HepG2 (cell line): ENCODE results near the gene CBLC. TPM values are rescaled to one million over a fixed set of nuclear protein-coding genes. Genes with fewer than 3 reads are reported as not detected.

ENCODE experiments used
- ARNT ChIP-seq: fragments of 450-650 bp; IDR thresholded peaks from 2 replicates; pipeline ENCODE4 v1.6.1; 2017
- HES4 ChIP-seq: sonication (generic); formaldehyde crosslinking; IDR thresholded peaks from 2 replicates; pipeline ENCODE4 v1.9.0; 2021; ENCODE audit warnings: mild to moderate bottlenecking, missing genetic modification reagents, borderline replicate concordance
- KLF6 ChIP-seq: IDR thresholded peaks from 2 replicates; pipeline ENCODE4 v1.8.0; 2016; ENCODE audit warnings: missing biosample characterization, missing genetic modification reagents
- MLLT10 ChIP-seq: sonication (generic); formaldehyde crosslinking; IDR thresholded peaks from 2 replicates; pipeline ENCODE4 v1.4.0; 2020; ENCODE audit warnings: missing genetic modification reagents
- NCOA5 ChIP-seq: sonication (generic); formaldehyde crosslinking; IDR thresholded peaks from 2 replicates; pipeline ENCODE4 v1.4.0; 2020; ENCODE audit warnings: missing genetic modification reagents
- NFE2L1 ChIP-seq: sonication (generic); formaldehyde crosslinking; IDR thresholded peaks from 2 replicates; pipeline ENCODE4 v1.4.0; 2020; ENCODE audit warnings: missing genetic modification reagents, mild to moderate bottlenecking, borderline replicate concordance
- TP53 ChIP-seq: sonication (generic); formaldehyde crosslinking; conservative IDR thresholded peaks from 2 replicates; pipeline ENCODE4 v1.4.0; 2020; ENCODE audit warnings: missing genetic modification reagents
- ZFP62 ChIP-seq: sonication (generic); formaldehyde crosslinking; IDR thresholded peaks from 2 replicates; pipeline ENCODE4 v1.4.0; 2020; ENCODE audit warnings: missing genetic modification reagents
- ZNF317 ChIP-seq: sonication (generic); formaldehyde crosslinking; IDR thresholded peaks from 2 replicates; pipeline ENCODE4 v1.5.0; 2020; ENCODE audit warnings: mild to moderate bottlenecking, missing genetic modification reagents
- ZNF33B ChIP-seq: sonication (generic); formaldehyde crosslinking; IDR thresholded peaks from 2 replicates; pipeline ENCODE4 v1.5.1; 2020; ENCODE audit warnings: mild to moderate bottlenecking, missing genetic modification reagents
- ZNF7 ChIP-seq: IDR thresholded peaks from 2 replicates; pipeline ENCODE4 v1.6.1; 2016; ENCODE audit warnings: missing biosample characterization, missing genetic modification reagents
- ZNF713 ChIP-seq: sonication (generic); formaldehyde crosslinking; IDR thresholded peaks from 2 replicates; pipeline ENCODE4 v1.4.0; 2020; ENCODE audit warnings: mild to moderate bottlenecking, missing genetic modification reagents
- polyA plus RNA-seq, 8 experiments: library from polyadenylated mRNA; depleted of rRNA in 3 of 8; stranded (reverse) in 7 of 8; unstranded in 1 of 8; fragments of >200 nt; fragmentation: Illumina TruSeq in 4 of 8; extraction: Trizol in 4 of 8; gene quantifications; 2 replicates each; pipeline versions ENCODE4 v1.2.1 to v1.2.3, GENCODE V29; 2011 to 2016; ENCODE audit warnings: low read depth in 4 of 8, missing spikeins in 1 of 8, mixed read lengths in 1 of 8; ENCODE audit not compliant: insufficient read depth in 1 of 8
- total RNA-seq, 5 experiments: library from RNA; depleted of rRNA; stranded (reverse); fragments of >200 nt; fragmentation: Illumina TruSeq; extraction: Trizol; gene quantifications; 2 replicates each; pipeline ENCODE4 v1.2.3, GENCODE V29; 2016; ENCODE audit warnings: low read depth in 1 of 5
- TF ChIP-seq, protein P1 (sequence below): sonication (generic); formaldehyde crosslinking; IDR thresholded peaks from 2 replicates; pipeline ENCODE4 v1.4.0; 2020; ENCODE audit warnings: mild to moderate bottlenecking, missing genetic modification reagents
- TF ChIP-seq, protein P2 (sequence below): sonication (generic); IDR thresholded peaks from 2 replicates; pipeline ENCODE4 v1.6.1; 2016; ENCODE audit warnings: low read depth, borderline replicate concordance
- TF ChIP-seq, protein P3 (sequence below), 2 experiments: IDR thresholded peaks; 2 replicates each; pipeline ENCODE4 v1.6.1; 2011 to 2012; ENCODE audit warnings: low read length in 2 of 2, borderline replicate concordance in 1 of 2, low read depth in 1 of 2, mild to moderate bottlenecking in 1 of 2, moderate library complexity in 1 of 2
- TF ChIP-seq, protein P4 (sequence below): sonication (generic); formaldehyde crosslinking; IDR thresholded peaks from 2 replicates; pipeline ENCODE4 v1.8.1; 2023; ENCODE audit warnings: missing genetic modification reagents, mild to moderate bottlenecking, borderline replicate concordance

The CBLC gene
- total and polyA plus RNA-seq, 2 of the 13 experiments (the other 11 are each of a cell fraction or from before 2014, with no cell fraction given), result 1.8 to 2.6 TPM

DNA sequence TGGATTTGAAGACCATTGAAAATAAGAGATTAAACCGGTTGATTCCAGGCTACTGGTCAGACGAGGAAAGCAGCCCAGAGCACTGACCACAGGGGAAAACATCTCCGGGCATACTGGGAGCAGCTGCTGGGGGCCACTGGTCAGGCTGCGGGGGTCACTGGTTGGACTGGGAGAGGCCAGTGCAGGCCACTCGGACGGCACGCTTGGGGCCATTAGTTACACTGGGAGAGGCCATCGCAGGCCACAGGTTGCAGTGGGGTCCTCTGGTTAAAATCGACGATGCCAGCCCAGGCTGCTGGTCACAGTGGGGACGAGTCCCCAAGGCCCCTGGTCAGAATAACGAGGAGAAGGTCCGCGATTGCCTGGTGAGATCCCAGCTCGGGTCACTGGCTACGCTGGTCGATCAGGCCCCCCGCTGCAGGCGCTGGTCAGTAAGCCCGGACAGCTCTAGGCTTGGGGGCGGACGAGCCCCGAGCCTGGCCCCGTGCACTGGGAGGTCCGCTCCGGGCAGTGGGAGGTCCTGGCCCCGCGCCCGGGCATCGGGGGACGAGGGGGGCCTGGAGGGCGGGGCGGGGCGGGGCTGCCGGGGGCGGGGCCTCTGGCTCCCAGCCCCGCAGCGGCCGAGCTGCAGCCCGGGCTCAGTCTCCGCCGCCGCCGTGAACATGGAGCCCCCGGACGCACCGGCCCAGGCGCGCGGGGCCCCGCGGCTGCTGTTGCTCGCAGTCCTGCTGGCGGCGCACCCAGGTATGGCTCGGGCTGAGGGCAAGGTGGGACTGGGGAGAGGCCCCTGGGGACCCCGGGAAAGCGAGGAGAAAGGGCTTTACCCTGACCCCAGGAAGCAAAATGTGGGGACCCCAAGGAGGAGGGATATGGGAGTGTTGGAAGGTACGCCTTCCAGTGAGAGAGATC lies 31.0 kb downstream of the CBLC start, which contains the start of gene BCAM (continued):
- TF ChIP-seq, protein P1, sequence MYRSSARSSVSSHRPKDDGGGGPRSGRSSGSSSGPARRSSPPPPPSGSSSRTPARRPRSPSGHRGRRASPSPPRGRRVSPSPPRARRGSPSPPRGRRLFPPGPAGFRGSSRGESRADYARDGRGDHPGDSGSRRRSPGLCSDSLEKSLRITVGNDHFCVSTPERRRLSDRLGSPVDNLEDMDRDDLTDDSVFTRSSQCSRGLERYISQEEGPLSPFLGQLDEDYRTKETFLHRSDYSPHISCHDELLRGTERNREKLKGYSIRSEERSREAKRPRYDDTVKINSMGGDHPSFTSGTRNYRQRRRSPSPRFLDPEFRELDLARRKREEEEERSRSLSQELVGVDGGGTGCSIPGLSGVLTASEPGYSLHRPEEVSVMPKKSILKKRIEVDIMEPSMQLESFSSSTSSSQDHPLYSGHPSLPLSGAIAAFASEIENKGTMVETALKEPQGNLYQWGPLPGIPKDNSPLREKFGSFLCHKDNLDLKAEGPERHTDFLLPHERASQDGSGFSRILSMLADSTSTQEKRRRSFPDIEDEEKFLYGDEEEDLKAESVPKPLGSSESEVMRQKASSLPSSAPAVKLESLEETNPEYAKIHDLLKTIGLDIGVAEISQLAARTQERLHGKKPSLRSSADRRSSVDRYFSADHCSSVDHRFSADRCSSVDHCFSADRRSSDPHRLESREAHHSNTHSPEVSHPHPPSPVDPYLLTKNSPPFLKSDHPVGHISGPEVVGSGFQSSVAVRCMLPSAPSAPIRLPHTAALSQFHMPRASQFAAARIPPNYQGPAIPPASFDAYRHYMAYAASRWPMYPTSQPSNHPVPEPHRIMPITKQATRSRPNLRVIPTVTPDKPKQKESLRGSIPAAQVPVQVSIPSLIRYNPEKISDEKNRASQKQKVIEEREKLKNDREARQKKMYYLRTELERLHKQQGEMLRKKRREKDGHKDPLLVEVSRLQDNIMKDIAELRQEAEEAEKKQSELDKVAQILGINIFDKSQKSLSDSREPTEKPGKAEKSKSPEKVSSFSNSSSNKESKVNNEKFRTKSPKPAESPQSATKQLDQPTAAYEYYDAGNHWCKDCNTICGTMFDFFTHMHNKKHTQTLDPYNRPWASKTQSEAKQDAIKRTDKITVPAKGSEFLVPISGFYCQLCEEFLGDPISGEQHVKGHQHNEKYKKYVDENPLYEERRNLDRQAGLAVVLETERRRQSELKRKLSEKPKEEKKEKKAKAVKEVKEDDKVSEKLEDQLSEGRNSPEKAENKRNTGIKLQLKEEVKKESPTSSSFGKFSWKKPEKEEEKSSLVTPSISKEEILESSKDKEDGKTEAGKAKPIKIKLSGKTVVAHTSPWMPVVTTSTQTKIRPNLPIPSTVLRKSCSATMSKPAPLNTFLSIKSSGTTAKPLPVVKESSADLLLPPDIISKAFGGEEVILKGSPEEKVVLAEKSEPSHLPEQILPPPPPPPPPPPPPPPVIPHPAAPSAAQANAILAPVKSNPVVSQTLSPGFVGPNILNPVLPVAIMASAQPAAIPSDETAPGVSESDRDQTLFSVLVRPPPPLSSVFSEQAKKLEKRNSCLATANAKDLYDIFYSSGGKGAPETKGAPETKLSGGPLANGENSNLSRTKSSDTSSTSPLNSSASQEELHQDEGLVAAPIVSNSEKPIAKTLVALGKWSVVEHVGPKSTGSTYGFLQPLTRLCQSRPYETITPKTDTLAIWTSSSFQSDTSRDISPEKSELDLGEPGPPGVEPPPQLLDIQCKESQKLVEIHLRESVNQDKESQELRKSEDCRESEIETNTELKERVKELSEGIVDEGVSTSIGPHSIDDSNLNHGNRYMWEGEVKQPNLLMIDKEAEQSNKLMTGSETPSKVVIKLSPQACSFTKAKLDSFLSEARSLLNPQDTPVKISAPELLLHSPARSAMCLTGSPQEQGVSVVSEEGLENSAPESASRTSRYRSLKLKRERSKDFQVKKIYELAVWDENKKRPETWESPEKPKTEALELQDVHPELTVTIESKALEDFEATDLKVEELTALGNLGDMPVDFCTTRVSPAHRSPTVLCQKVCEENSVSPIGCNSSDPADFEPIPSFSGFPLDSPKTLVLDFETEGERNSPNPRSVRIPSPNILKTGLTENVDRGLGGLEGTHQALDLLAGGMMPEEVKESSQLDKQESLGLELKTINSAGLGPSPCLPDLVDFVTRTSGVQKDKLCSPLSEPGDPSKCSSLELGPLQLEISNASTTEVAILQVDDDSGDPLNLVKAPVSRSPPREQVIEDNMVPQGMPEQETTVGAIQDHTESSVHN (CRISPR knock-in tag), result no peak
- TF ChIP-seq KLF6 (CRISPR knock-in tag) (0 out of 2 replicates have a peak, but pooled peaks have one; percentile 29), ZNF713 (no peak), ZNF33B (no peak; the same call in 1 of the 2 replicates), ZNF317 (CRISPR knock-in tag) (no peak; the same call in none of the 2 replicates), NFE2L1 (CRISPR knock-in tag) (no peak), TP53 (CRISPR knock-in tag) (no peak), MLLT10 (CRISPR knock-in tag) (no peak), HES4 (CRISPR knock-in tag) (no peak), NCOA5 (no peak), ZFP62 (CRISPR knock-in tag) (no peak), ZNF7 (CRISPR knock-in tag) (no peak), ARNT (no peak)
- TF ChIP-seq, protein P2, sequence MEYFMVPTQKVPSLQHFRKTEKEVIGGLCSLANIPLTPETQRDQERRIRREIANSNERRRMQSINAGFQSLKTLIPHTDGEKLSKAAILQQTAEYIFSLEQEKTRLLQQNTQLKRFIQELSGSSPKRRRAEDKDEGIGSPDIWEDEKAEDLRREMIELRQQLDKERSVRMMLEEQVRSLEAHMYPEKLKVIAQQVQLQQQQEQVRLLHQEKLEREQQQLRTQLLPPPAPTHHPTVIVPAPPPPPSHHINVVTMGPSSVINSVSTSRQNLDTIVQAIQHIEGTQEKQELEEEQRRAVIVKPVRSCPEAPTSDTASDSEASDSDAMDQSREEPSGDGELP, result no peak
- TF ChIP-seq, protein P3, sequence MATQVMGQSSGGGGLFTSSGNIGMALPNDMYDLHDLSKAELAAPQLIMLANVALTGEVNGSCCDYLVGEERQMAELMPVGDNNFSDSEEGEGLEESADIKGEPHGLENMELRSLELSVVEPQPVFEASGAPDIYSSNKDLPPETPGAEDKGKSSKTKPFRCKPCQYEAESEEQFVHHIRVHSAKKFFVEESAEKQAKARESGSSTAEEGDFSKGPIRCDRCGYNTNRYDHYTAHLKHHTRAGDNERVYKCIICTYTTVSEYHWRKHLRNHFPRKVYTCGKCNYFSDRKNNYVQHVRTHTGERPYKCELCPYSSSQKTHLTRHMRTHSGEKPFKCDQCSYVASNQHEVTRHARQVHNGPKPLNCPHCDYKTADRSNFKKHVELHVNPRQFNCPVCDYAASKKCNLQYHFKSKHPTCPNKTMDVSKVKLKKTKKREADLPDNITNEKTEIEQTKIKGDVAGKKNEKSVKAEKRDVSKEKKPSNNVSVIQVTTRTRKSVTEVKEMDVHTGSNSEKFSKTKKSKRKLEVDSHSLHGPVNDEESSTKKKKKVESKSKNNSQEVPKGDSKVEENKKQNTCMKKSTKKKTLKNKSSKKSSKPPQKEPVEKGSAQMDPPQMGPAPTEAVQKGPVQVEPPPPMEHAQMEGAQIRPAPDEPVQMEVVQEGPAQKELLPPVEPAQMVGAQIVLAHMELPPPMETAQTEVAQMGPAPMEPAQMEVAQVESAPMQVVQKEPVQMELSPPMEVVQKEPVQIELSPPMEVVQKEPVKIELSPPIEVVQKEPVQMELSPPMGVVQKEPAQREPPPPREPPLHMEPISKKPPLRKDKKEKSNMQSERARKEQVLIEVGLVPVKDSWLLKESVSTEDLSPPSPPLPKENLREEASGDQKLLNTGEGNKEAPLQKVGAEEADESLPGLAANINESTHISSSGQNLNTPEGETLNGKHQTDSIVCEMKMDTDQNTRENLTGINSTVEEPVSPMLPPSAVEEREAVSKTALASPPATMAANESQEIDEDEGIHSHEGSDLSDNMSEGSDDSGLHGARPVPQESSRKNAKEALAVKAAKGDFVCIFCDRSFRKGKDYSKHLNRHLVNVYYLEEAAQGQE (IDR thresholded peaks at IDR 0.05; ENCODE audit: borderline replicate concordance in 1 of 2, low read depth in 1 of 2, low read length in 2 of 2), result peak in 1 of 2 experiments; percentile 40; a peak in 1 of 4 replicates
- TF ChIP-seq, protein P4, sequence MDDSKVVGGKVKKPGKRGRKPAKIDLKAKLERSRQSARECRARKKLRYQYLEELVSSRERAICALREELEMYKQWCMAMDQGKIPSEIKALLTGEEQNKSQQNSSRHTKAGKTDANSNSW (CRISPR knock-in tag), result no peak
